GM12874 (cell line): ENCODE results near the gene DOK3.

ENCODE experiments used
- TF ChIP-seq, protein P1 (sequence below): IDR thresholded peaks from 2 replicates; pipeline ENCODE4 v1.5.1; 2011; ENCODE audit warnings: low read depth, mild to moderate bottlenecking, control low read depth, low read length, moderate library complexity; ENCODE audit not compliant: insufficient read depth

Gene DOK3

DNA sequence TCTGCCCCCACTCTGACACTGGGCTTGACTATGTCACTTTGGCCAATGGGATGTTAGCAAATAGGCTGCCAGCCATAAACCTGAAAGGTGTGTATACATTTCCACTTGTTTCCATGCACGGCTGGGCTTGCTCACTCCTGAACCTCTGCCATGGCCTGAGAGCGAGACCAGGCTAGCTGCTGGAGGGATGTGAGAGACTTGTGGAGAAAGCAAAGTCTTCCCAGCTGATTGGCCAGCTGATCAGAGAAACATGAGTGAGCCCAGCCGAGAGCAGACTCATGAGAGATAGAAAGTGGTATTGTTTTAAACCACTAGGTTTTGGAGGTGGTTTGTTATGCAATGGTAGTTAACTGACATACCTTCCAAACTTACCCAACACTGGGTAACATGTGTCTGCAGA lies 30.8 kb upstream of the DOK3 start:
- TF ChIP-seq, protein P1, sequence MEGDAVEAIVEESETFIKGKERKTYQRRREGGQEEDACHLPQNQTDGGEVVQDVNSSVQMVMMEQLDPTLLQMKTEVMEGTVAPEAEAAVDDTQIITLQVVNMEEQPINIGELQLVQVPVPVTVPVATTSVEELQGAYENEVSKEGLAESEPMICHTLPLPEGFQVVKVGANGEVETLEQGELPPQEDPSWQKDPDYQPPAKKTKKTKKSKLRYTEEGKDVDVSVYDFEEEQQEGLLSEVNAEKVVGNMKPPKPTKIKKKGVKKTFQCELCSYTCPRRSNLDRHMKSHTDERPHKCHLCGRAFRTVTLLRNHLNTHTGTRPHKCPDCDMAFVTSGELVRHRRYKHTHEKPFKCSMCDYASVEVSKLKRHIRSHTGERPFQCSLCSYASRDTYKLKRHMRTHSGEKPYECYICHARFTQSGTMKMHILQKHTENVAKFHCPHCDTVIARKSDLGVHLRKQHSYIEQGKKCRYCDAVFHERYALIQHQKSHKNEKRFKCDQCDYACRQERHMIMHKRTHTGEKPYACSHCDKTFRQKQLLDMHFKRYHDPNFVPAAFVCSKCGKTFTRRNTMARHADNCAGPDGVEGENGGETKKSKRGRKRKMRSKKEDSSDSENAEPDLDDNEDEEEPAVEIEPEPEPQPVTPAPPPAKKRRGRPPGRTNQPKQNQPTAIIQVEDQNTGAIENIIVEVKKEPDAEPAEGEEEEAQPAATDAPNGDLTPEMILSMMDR, result no peak

DNA sequence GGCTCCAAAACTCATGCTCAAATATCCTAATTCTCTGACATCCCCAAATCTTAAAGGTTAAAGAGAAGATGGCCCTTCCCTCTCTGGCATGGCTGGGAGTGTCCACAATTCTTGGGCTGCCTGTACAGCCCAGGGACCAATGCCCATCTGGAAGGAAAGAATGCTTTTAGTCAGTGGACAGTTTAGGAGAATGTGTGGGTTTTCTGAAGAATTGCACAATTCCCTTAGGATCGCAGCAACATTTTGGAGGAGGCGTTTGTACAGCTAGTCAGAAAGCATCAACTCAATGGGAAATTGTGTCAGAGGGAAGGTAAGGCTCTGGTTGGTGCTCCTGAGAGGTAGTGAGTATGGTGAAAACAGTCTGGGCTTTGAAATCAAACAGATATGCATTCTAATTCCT lies 29.8 kb upstream of the DOK3 start:
- TF ChIP-seq, protein P1, result no peak

DNA sequence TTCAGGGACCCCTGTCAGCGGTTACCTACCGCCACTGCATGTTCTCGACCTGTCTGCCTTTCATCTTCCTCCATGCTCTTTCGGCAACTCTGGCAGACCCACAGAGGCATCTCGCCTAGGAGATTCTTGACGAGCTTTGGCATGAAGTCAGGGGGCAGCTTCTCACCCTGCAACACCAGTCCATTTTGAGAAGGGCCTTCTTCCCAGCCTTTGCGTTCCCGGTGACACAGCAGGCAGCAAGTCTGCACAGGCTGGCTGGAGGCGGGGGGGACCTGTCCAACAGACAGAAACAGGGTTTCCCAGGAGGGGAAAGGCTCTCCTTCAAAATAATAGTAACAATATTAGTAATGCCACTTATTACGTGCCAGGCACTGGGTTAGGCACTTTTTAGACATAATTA lies 29.2 kb upstream of the DOK3 start:
- TF ChIP-seq, protein P1, result no peak

DNA sequence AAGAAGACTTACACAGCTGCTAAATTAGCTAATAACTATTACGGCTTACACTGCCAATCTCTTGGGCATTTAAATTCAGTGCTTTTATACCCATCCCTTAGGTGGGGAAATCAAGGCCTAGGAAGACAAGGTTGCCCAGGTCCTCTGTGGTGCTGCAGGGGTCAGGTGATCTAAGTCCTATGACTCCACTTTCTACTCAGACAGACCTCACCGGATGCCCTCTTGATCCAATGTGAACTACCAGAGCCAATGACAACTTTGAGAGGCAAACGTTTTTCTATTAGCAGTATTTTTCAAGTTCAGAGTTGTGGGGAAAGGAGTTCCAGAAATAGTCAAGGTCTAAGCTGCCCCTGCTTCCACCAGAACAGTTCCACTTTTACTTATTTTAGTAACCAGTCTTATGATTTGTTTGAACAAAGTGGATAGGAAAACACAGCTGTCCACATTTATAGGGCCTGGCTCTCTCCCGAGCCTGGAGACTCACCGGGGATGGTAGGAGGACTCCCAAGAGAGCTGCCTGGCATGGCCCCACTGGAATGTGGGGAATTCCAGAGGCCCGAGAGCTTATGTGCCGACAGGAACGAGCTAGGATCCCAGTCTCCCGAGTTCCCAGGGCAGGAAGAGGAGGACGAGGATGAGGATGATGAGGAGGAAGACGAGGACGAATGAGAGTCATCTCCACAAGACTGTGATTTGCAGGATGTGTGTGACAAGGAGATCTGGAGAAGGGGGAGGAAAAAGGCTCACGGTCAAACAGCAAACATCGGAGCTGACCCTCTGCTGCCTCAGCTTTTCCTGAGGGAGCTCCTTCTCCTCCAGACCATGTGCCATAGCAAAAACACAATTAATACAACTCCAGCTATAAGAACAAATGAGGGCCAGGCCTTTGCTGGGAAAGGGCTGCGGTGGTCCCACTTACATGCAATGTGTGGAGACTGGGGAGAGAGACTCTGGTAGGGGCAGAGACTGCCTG lies 28.0 kb upstream of the DOK3 start:
- TF ChIP-seq, protein P1, result no peak

DNA sequence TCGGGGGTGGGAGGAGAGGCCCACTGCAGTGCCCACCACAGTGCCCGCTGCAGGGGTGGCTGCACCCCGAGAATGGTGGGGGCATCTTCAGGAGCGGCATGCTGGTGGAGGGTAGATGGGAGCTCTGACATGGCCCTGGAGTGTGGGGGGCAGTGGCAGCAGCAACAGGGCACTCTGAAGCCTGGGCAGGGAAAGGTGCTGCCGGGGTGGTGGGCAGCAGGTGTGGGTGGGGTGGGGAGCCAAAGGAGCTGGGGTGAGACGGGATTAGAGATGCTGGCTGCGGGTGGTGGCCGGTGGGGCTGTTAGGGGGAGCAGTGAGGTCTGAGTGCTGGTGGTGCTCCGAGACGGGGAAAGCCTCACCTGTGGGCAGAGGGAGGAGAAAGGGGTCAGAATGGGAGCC lies 26.8 kb upstream of the DOK3 start:
- TF ChIP-seq, protein P1, result no peak

DNA sequence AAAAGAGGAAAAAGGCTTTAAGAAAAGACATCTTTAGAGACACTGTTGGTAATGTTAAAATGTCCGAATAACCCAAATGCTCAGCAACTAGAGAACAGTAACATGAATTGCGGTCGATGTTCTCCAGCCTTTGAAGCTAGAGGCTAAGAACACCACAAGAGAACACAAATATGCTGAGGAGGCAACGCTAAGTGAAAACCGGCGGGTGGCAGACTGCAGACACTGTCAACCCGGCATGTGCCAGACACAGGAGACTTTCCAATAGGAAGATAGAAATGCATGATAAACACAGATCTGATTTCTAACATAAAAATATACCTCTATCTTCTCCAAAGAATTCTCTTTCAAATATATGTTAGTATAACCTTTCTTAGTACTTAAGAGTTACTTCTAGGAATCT lies 25.5 kb upstream of the DOK3 start:
- TF ChIP-seq, protein P1, result no peak

DNA sequence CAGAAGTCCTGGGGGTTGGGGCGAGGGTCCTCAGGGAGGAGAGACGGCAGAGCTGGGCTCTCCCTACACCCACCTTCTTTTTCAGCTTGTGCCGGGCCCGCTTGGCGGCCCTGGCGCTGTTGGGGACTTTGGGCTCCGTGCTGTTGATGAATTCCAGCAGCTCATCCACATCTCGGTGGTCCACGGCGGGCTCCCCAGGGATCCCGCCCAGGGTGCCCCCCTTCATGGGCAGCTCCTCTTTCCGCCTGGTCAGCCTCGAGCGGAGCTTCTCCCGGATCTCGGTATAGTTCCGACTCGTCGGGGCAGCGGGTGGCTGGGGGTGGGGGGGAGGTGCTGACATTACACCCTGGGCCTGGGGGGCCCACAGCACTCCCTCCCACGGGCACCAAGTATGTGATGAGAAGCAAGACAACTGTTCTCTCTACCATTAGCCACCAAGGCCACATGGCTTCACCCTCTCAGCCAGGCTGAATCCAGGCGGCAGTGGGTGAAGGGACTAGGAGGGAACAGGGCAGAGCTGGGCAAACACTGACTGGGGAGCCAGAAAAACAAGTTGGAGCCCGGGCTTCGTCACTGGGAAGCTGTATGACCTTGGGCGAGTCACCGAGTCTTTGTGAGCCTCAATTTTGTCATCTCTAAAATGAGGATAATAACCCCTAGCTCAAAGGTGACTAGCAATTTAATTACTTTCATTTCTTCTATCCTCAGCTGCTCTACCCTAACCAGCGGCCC lies 21.7 kb upstream of the DOK3 start:
- TF ChIP-seq, protein P1, result no peak
